Adrenal gland (tissue), 12 donors: ENCODE measurements around the gene ERGIC2. TPM values are rescaled to one million over a fixed set of nuclear protein-coding genes. Genes with fewer than 3 reads are reported as not detected.
"Not testable (repeated sequence)": the region's sequence is repeated elsewhere in the genome, so short reads cannot be mapped to it uniquely, and the experiment has no call there.

ENCODE experiments used
- DNase-seq, 7 donors: peaks; one replicate each; pipeline ENCODE4 v3.0.0-alpha.2; 2019 to 2020
- H3K27ac ChIP-seq, 5 donors: fragments of 200-600 bp; sonication (generic) in 4 of 5; 1 replicate in 3 of 5; 2 replicates in 2 of 5; pipeline versions ENCODE4 v1.5.1 to v1.8.0; 2016 to 2020; ENCODE audit warnings: mild to moderate bottlenecking in 1 of 5
- H3K27me3 ChIP-seq: fragments of 200-600 bp; 2 replicates; pipeline ENCODE4 v1.8.0; 2021
- H3K36me3 ChIP-seq, 2 donors: fragments of 200-600 bp; replicated peaks in 1 of 2; 1 replicate in 1 of 2; 2 replicates in 1 of 2; pipeline versions ENCODE4 v1.5.1 to v1.8.0; 2018 to 2022
- H3K4me1 ChIP-seq, 2 donors: fragments of 200-600 bp; replicated peaks in 1 of 2; 1 replicate in 1 of 2; 2 replicates in 1 of 2; pipeline versions ENCODE4 v1.5.1 to v1.8.0; 2018 to 2021
- H3K4me3 ChIP-seq, 4 donors: fragments of 200-600 bp; sonication (generic) in 3 of 4; one replicate each; pipeline ENCODE4 v1.5.1; 2016 to 2018
- H3K9me3 ChIP-seq, 3 donors: fragments of 200-600 bp; sonication (generic) in 1 of 3; replicated peaks in 1 of 3; 1 replicate in 2 of 3; 2 replicates in 1 of 3; pipeline versions ENCODE4 v1.5.1 to v1.8.0; 2016 to 2021
- POLR2A ChIP-seq, 2 donors: fragments of 450-650 bp; IDR thresholded peaks; one replicate each; pipeline ENCODE4 v1.6.1; 2017; ENCODE audit warnings: antibody characterized with exemption in 2 of 2, mild to moderate bottlenecking in 2 of 2, moderate library complexity in 1 of 2
- WGBS, 4 donors: extraction: QIAGEN DNeasy Blood & Tissue Kit in 2 of 4; methylation state at CpG; one replicate each; pipeline versions ENCODE4 v1.1.5 to v1.1.7; 2013 to 2017; 5-methylcytosine and 5-hydroxymethylcytosine counted together
- intact Hi-C, 2 donors: fragments of 100-400 bp; cut with DNase I; formaldehyde crosslinking; loops; one replicate each; pipeline versions ENCODE4 v1.14.1 to v1.15.0; 2022 to 2023
- polyA plus RNA-seq, 3 donors: library from polyadenylated mRNA; stranded (reverse); fragments of 200-250 nt in 2 of 3; fragments of 350-450 nt in 1 of 3; fragmentation: Illumina TruSeq in 1 of 3; extraction: RNeasy Lipid Tissue Mini Kit (QIAGEN cat#74804) in 1 of 3; gene quantifications; one replicate each; pipeline ENCODE4 v1.2.3, GENCODE V29; 2013 to 2014
- total RNA-seq, 9 donors: library from RNA; depleted of rRNA in 4 of 9; stranded (reverse); fragments of >200 nt in 4 of 9; fragments of 120-200 nt in 1 of 9; fragmentation: NEBNext Ultra II Directional in 1 of 9; extraction: Animal tissue kit (Norgen Biotek cat#: 25700) in 1 of 9; gene quantifications; one replicate each; pipeline versions ENCODE4 v1.1.0 to v1.2.4, GENCODE V29; 2013 to 2023
- TF ChIP-seq, protein P1 (sequence below), 6 experiments: fragments of 450-650 bp in 4 of 6; fragments of 200-600 bp in 2 of 6; sonication (generic) in 1 of 6; IDR thresholded peaks; 1 replicate in 5 of 6; 2 replicates in 1 of 6; pipeline versions ENCODE4 v1.5.1 to v1.8.0; 2016 to 2021; ENCODE audit warnings: antibody characterized with exemption in 6 of 6, mild to moderate bottlenecking in 2 of 6, moderate library complexity in 1 of 6
- donor health status: healthy with polysubstance abuse.
- donor health status: Bipolar disorder and iron deficiency.
- donor health status: DM: yes; HTN: yes; CAD: no.
- donor health status: DM: no; HTN: no; CAD: no.
- donor health status: DM: no; HTN: no; CAD: no.
- donor health status: DM: yes; HTN: yes; CAD: no.

Gene ERGIC2
- total and polyA plus RNA-seq, 12 donors: 17.9 to 134 (median 60.7) TPM

DNA sequence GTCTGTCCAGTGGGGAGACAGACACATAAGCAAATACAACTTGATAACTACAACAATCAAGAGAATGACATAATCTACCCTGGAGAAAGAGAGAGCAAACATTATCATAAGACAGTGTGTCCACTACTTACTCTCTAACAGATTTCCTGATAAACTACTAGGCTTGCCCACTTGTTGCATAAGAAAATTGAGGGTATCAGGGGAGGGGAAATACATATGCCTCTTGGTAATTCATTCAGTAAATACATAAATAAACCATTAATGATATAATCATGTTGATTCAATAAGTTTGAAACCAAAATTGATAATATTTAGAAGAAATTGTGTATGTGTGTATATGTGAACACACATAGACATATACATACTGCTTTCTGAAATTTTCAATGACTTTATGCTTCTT is 76.6 kb downstream of the ERGIC2 start:
- Histone ChIP-seq H3K9me3 (no peaks in the 10 kb centered on the region), H3K27ac (no peak overlapping the region), H3K4me3 (no peak overlapping the region), H3K4me1 (no peaks in the 10 kb centered on the region), H3K36me3 (no peaks in the 10 kb centered on the region), H3K27me3 (no peaks in the 10 kb centered on the region)
- intact Hi-C loops: no loop called here
- no peak for DNase-seq
- TF ChIP-seq POLR2A (IDR thresholded peaks at IDR 0.05): no peak
- TF ChIP-seq, protein P1, sequence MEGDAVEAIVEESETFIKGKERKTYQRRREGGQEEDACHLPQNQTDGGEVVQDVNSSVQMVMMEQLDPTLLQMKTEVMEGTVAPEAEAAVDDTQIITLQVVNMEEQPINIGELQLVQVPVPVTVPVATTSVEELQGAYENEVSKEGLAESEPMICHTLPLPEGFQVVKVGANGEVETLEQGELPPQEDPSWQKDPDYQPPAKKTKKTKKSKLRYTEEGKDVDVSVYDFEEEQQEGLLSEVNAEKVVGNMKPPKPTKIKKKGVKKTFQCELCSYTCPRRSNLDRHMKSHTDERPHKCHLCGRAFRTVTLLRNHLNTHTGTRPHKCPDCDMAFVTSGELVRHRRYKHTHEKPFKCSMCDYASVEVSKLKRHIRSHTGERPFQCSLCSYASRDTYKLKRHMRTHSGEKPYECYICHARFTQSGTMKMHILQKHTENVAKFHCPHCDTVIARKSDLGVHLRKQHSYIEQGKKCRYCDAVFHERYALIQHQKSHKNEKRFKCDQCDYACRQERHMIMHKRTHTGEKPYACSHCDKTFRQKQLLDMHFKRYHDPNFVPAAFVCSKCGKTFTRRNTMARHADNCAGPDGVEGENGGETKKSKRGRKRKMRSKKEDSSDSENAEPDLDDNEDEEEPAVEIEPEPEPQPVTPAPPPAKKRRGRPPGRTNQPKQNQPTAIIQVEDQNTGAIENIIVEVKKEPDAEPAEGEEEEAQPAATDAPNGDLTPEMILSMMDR (IDR thresholded peaks at IDR 0.05): no peak

DNA sequence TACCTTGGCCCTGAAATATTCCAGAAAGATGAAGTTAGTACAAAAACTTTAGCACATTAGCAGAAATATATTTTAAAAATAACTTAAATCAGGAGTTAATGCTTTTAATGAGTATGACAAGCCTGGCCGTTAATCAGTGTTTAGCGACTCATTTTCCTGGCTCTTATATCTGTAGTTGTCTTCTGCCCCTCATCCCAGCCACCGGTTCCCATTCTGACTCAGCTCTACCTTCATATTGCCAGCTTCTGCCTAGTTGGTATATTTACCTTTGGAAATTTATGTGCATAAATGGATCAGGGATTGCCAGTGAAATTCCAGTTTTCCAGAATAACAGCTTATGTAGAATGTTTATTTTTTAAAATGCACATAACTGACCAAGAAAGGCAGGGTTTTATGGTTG is 79.9 kb downstream of the ERGIC2 start:
- TF ChIP-seq, protein P1 (IDR thresholded peaks at IDR 0.05): no peak
- TF ChIP-seq POLR2A (IDR thresholded peaks at IDR 0.05): no peak

DNA sequence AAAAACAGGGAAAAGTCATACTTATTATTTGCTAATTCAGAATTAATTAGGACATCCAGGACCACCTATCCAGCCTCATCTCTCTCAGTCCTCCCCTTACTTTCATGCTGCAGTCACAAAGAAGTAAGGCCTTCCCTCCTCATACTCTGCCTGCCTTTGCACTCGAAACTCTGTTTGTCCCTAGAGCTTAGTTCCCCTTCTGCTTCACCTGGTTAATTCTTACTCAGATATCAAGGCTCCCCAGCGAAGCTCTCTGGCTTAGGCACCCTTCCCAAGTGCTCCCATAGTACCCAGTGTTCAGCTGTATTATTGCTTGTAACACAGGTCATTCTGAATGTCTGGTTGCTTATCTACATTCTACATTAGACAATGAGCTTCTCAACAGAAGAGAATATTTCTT is 81.3 kb downstream of the ERGIC2 start:
- Histone ChIP-seq H3K9me3 (no peaks in the 10 kb centered on the region), H3K4me3 (no peak overlapping the region), H3K27ac (no peak overlapping the region), H3K36me3 (no peaks in the 10 kb centered on the region), H3K27me3 (no peaks in the 10 kb centered on the region), H3K4me1 (no peaks in the 10 kb centered on the region)
- WGBS, 4 donors: 65 to 93% (median 82%) methylated on average over 2 of the region's 2 CpGs
- intact Hi-C loops: no loop called here
- no peak for DNase-seq
- TF ChIP-seq, protein P1 (IDR thresholded peaks at IDR 0.05): no peak
- no peak for TF ChIP-seq POLR2A (IDR thresholded peaks at IDR 0.05)

More for the DNA sequence above, 79.9 kb downstream of the ERGIC2 start:
- no peaks in the 10 kb centered on the region for H3K4me1 ChIP-seq
- no peaks in the 10 kb centered on the region for H3K9me3 ChIP-seq
- H3K4me3 ChIP-seq: no peak overlapping the region
- intact Hi-C loops: no loop called here
- no peaks in the 10 kb centered on the region for H3K27me3 ChIP-seq
- WGBS, 4 donors: 50 to 62% (median 55%) methylated on average over 3 of the region's 3 CpGs
- H3K36me3 ChIP-seq: no peaks in the 10 kb centered on the region
- DNase-seq: no peak
- no peak overlapping the region for H3K27ac ChIP-seq

DNA sequence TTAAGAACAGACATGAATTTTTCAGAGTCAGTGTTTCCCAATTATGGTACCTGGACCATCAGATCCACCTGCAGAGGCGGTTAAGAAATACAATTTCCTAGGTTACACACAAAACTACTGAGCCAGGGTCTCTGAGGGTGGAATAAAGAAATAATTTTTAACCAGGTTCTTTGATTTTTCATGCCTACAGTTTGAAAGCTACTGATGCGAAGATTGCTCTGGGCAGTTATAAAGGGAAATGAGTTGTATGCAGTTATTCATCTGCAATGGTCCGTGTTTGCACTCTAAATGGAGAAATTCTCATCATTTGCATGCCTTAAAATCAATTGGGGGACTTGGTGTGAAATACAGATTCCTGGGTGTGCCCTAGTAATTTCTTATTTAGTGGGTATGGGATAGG is 89.7 kb downstream of the ERGIC2 start:
- Histone ChIP-seq H3K27me3 (no peaks in the 10 kb centered on the region), H3K27ac (no peak overlapping the region), H3K36me3 (no peaks in the 10 kb centered on the region), H3K4me3 (no peak overlapping the region), H3K4me1 (no peaks in the 10 kb centered on the region), H3K9me3 (no peaks in the 10 kb centered on the region)
- DNase-seq: no peak
- TF ChIP-seq POLR2A (IDR thresholded peaks at IDR 0.05): no peak
- TF ChIP-seq, protein P1 (IDR thresholded peaks at IDR 0.05): no peak
- WGBS, 4 donors: 90 to 99% (median 95%) methylated on average over 3 of the region's 3 CpGs
- intact Hi-C loops: no loop called here

DNA sequence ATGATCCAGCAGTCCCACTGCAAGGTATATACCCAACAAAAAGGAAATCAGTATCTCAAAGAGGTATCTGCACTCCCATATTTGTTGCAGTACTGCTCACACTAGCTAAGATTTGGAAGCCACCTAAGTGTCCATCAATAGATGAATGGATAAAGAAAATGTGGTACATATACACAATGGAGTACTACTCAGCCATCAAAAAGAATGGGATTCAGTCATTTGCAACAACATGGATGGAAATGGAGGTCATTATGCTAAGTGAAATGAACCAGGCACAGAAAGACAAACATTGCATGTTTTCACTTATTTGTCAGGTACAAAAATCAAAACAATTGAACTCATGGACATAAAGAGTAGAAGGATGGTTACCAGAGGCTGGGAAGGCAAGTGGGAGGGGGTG is 90.5 kb downstream of the ERGIC2 start:
- H3K36me3 ChIP-seq, H3K9me3 ChIP-seq, DNase-seq, intact Hi-C loops, H3K4me3 ChIP-seq, H3K4me1 ChIP-seq, H3K27me3 ChIP-seq, H3K27ac ChIP-seq: not testable (repeated sequence)
